Smooth muscle cell (in vitro differentiated cells): Measurements from ENCODE around the gene DHX35. TPM values are rescaled to one million over a fixed set of nuclear protein-coding genes. Genes with fewer than 3 reads are reported as not detected.

Experiments
- DNase-seq: peaks from one replicate; lab custom pipeline; 2025; ENCODE audit not compliant: unreplicated experiment; lab: John Stamatoyannopoulos, UW
- H2AFZ ChIP-seq: fragments of 200-600 bp; sonication (generic); 2 replicates; pipeline ENCODE4 v1.6.0; 2016; ENCODE audit warnings: antibody characterized with exemption, low read depth, mild to moderate bottlenecking
- H3F3A ChIP-seq: fragments of 200-600 bp; sonication (generic); 2 replicates; pipeline ENCODE4 v1.6.0; 2017; ENCODE audit warnings: antibody characterized with exemption, low read depth
- H3K27ac ChIP-seq: fragments of 200-600 bp; sonication (generic); 2 replicates; pipeline ENCODE4 v1.5.1; 2016; ENCODE audit warnings: low read depth, mild to moderate bottlenecking
- H3K27me3 ChIP-seq: fragments of 200-600 bp; sonication (generic); 2 replicates; pipeline ENCODE4 v1.6.1; 2016; ENCODE audit warnings: low read depth, mild to moderate bottlenecking
- H3K36me3 ChIP-seq: fragments of 200-600 bp; sonication (generic); 2 replicates; pipeline ENCODE4 v1.5.1; 2016; ENCODE audit warnings: low read depth
- H3K4me1 ChIP-seq: fragments of 200-600 bp; sonication (generic); 2 replicates; pipeline ENCODE4 v1.5.1; 2016; ENCODE audit warnings: low read depth
- H3K4me2 ChIP-seq: fragments of 200-600 bp; sonication (generic); 2 replicates; pipeline ENCODE4 v1.6.0; 2016; ENCODE audit warnings: mild to moderate bottlenecking
- H3K4me3 ChIP-seq: fragments of 200-600 bp; sonication (generic); 2 replicates; pipeline ENCODE4 v1.5.1; 2016; ENCODE audit warnings: mild to moderate bottlenecking
- H3K79me2 ChIP-seq: fragments of 200-600 bp; sonication (generic); 2 replicates; pipeline ENCODE4 v1.6.0; 2016; ENCODE audit warnings: low read depth, mild to moderate bottlenecking
- H3K9ac ChIP-seq: fragments of 200-600 bp; sonication (generic); 2 replicates; pipeline ENCODE4 v1.6.0; 2016; ENCODE audit warnings: low read depth
- H3K9me3 ChIP-seq: fragments of 200-600 bp; sonication (generic); replicated peaks from 2 replicates; pipeline ENCODE4 v1.5.1; 2016; ENCODE audit warnings: low read depth
- H4K20me1 ChIP-seq: fragments of 200-600 bp; sonication (generic); 2 replicates; pipeline ENCODE4 v1.6.0; 2016; ENCODE audit warnings: low read depth
- WGBS: methylation state at CpG from one replicate; pipeline ENCODE4 v1.1.7; 2016; ENCODE audit warnings: low lambda C conversion rate; 5-methylcytosine and 5-hydroxymethylcytosine counted together
- polyA plus RNA-seq: library from polyadenylated mRNA; unstranded; fragments of >200 nt; fragmentation: Nextera tagmentation; extraction: Ambion mirVana; gene quantifications from 2 replicates; pipeline ENCODE4 v1.2.1, GENCODE V29; 2016
- total RNA-seq: library from RNA; depleted of rRNA; stranded (reverse); fragments of >200 nt; gene quantifications from 2 replicates; pipeline ENCODE4 v1.2.3, GENCODE V29; 2014
- TF ChIP-seq, protein P1 (sequence below): fragments of 200-600 bp; sonication (generic); IDR thresholded peaks from 2 replicates; pipeline ENCODE4 v1.5.1; 2017; ENCODE audit warnings: borderline replicate concordance, mild to moderate bottlenecking, antibody characterized with exemption; ENCODE audit not compliant: insufficient read depth, poor library complexity, severe bottlenecking

DHX35 gene
- total and polyA plus RNA-seq, 2 experiments from 2014 or later: 4.5 to 9.5 TPM

DNA sequence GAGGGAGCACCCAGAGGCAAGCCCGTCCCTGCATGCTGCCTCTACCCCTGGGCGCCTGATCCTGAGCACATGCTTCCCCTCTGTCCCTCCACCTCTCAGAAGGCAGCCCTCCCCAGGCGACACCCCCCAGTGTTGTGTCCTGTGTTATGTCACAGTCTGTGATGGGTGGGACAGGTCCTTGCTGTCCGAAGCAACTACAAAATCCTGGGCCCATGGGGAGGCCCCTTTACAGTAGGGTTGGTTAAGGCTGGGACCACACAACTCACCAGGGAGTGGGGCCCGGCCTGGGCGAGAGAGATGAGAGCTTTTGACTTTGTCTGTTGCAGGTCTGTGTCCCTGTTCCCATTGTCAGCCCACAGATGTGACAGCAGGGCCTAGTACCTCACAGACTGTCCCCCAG is 78.0 kb downstream of the DHX35 start:
- H3K79me2 ChIP-seq: no peaks in the 10 kb centered on the region
- 93% methylated on average over 6 of the region's 6 CpGs for WGBS
- H3K4me2 ChIP-seq: no peak overlapping the region
- H3K9me3 ChIP-seq: no peaks in the 10 kb centered on the region
- H3K27me3 ChIP-seq: no peaks in the 10 kb centered on the region
- no peaks in the 10 kb centered on the region for H4K20me1 ChIP-seq
- no peaks in the 10 kb centered on the region for H3F3A ChIP-seq
- no peak overlapping the region for H3K4me3 ChIP-seq
- H3K27ac ChIP-seq: no peak overlapping the region
- peaks cover 3% of the 10 kb centered on the region for H3K4me1 ChIP-seq
- DNase-seq: no peak
- H2AFZ ChIP-seq: no peak overlapping the region
- TF ChIP-seq, protein P1, sequence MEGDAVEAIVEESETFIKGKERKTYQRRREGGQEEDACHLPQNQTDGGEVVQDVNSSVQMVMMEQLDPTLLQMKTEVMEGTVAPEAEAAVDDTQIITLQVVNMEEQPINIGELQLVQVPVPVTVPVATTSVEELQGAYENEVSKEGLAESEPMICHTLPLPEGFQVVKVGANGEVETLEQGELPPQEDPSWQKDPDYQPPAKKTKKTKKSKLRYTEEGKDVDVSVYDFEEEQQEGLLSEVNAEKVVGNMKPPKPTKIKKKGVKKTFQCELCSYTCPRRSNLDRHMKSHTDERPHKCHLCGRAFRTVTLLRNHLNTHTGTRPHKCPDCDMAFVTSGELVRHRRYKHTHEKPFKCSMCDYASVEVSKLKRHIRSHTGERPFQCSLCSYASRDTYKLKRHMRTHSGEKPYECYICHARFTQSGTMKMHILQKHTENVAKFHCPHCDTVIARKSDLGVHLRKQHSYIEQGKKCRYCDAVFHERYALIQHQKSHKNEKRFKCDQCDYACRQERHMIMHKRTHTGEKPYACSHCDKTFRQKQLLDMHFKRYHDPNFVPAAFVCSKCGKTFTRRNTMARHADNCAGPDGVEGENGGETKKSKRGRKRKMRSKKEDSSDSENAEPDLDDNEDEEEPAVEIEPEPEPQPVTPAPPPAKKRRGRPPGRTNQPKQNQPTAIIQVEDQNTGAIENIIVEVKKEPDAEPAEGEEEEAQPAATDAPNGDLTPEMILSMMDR: no peak
- H3K36me3 ChIP-seq: no peaks in the 10 kb centered on the region
- no peak overlapping the region for H3K9ac ChIP-seq

DNA sequence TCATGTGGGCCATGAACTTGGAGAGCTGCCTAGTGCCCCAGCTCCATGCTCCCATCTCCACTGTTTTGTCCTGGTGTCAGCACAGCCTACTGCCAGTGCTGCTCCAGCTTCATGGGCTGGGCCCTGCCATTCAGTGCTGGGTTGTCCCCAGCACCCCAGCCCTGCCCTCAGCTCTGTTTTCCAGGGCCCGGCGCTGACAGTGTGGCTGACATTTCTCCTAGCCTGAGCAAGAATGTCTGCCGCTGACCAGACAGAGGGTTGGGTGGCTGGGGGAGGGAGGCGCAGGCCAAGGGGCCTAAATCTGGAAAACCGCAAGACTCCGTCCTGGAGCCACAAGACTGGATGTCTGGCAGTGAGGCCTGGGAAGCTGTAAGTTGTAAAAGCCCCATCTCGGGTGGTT is 78.9 kb downstream of the DHX35 start:
- no peak overlapping the region for H2AFZ ChIP-seq
- no peaks in the 10 kb centered on the region for H3K36me3 ChIP-seq
- no peaks in the 10 kb centered on the region for H3F3A ChIP-seq
- WGBS: 88% methylated on average over 7 of the region's 7 CpGs
- no peak overlapping the region for H3K4me2 ChIP-seq
- no peaks in the 10 kb centered on the region for H3K9me3 ChIP-seq
- no peaks in the 10 kb centered on the region for H3K79me2 ChIP-seq
- no peak for DNase-seq
- no peaks in the 10 kb centered on the region for H3K27me3 ChIP-seq
- no peak overlapping the region for H3K4me3 ChIP-seq
- TF ChIP-seq, protein P1: no peak
- no peaks in the 10 kb centered on the region for H4K20me1 ChIP-seq
- no peak overlapping the region for H3K27ac ChIP-seq
- no peaks in the 10 kb centered on the region for H3K4me1 ChIP-seq
- H3K9ac ChIP-seq: no peak overlapping the region

DNA sequence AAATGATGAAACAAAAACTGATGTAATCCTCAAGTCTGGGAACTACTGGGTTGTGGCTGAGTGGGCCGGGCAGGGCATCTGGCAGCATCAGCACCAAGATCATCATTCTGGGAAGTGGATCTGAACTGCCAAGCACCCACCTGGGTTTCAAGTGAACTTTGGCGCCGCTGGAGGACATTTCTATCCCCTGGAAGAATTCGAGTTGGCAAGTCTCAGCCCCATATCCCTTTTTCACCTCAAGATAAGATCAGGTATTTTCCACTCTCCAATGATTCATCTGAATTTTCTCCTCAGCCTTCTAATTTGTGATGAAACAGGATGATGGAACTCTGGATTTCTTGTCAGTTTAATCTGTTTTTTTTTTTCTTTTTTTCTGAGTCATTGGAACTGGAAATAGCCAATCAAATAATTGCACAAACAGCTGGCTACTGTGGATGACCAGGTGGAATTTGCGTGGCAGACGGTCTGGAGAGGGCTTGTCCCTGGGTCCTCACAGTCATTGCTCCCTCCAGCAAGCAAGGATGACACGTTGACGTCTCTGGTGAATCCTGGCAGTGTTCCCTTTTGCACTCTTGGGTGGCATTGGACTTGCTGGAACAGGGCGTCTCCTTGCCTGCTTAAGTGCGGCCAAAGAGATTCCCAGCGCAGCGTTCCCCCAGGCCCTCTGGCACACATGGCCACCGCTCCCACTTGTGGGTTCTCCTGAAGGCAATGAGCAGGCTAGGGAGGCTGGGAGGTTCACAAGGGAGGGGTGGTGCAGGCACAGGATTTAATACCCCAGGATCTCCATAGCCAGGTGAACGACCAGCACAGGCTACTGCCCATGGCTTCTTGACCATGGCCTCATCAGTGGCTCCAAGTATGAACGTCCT is 80.4 kb downstream of the DHX35 start:
- H3K27ac ChIP-seq: no peak overlapping the region
- H3F3A ChIP-seq: no peaks in the 10 kb centered on the region
- no peak overlapping the region for H3K4me3 ChIP-seq
- H2AFZ ChIP-seq: no peak overlapping the region
- H3K4me1 ChIP-seq: no peaks in the 10 kb centered on the region
- H3K27me3 ChIP-seq: no peaks in the 10 kb centered on the region
- WGBS: 93% methylated on average over 15 of the region's 15 CpGs
- no peak for DNase-seq
- H4K20me1 ChIP-seq: no peaks in the 10 kb centered on the region
- H3K4me2 ChIP-seq: no peak overlapping the region
- H3K36me3 ChIP-seq: no peaks in the 10 kb centered on the region
- H3K9me3 ChIP-seq: no peaks in the 10 kb centered on the region
- no peak overlapping the region for H3K9ac ChIP-seq
- no peaks in the 10 kb centered on the region for H3K79me2 ChIP-seq
- TF ChIP-seq, protein P1: no peak

DNA sequence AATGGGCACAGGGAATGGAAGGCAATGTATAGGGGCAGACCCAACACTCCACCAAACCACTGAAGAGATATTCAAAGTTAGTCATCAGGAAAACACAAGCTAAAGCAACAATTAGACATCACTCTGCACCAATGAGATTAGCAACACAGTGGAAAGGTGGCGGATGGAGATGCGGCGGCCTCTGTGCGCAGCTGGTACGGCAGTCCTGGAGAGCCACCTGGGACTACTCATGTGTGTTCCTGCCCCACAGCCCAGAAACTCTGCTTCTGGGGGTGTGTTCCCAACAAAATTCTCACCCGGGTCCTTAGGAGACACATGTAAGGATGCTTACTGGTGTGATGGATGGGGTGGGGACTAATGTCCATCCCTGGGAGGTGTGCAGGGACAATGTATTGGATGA is 82.4 kb downstream of the DHX35 start:
- H3F3A ChIP-seq: no peaks in the 10 kb centered on the region
- no peaks in the 10 kb centered on the region for H3K79me2 ChIP-seq

More for the DNA sequence above, 82.4 kb downstream of the DHX35 start:
- TF ChIP-seq, protein P1: no peak
- Histone ChIP-seq H3K9ac (no peak overlapping the region), H2AFZ (no peak overlapping the region), H3K4me1 (peaks cover 3% of the 10 kb centered on the region), H4K20me1 (no peaks in the 10 kb centered on the region), H3K27me3 (no peaks in the 10 kb centered on the region), H3K4me3 (no peak overlapping the region), H3K4me2 (no peak overlapping the region), H3K36me3 (no peaks in the 10 kb centered on the region), H3K27ac (no peak overlapping the region), H3K9me3 (no peaks in the 10 kb centered on the region)
- 100% methylated on average over 6 of the region's 6 CpGs for WGBS
- DNase-seq: no peak
